IPS-20b (cell line): Measurements from ENCODE around the gene CSTF3.
"Not testable (repeated sequence)": the region's sequence is repeated elsewhere in the genome, so short reads cannot be mapped to it uniquely, and the experiment has no call there.

Experiments
- H3K27ac ChIP-seq: one replicate; pipeline ENCODE4 v1.5.1; 2013; ENCODE audit warnings: low read length
- H3K27me3 ChIP-seq: 2 replicates; pipeline ENCODE4 v1.6.1; 2013; ENCODE audit warnings: mild to moderate bottlenecking, low read length, inconsistent platforms; ENCODE audit not compliant: insufficient read depth
- H3K36me3 ChIP-seq: 2 replicates; pipeline ENCODE4 v1.6.1; 2013; ENCODE audit warnings: low read depth, mild to moderate bottlenecking, inconsistent platforms, low read length, moderate library complexity; ENCODE audit not compliant: insufficient read depth
- H3K4me1 ChIP-seq: 2 replicates; pipeline ENCODE4 v1.6.1; 2013; ENCODE audit warnings: mild to moderate bottlenecking, control low read depth, inconsistent platforms, low read length, moderate library complexity; ENCODE audit not compliant: insufficient read depth
- H3K4me3 ChIP-seq: 2 replicates; pipeline ENCODE4 v1.5.1; 2013; ENCODE audit warnings: mild to moderate bottlenecking, low read length, inconsistent platforms
- H3K9ac ChIP-seq: 2 replicates; pipeline ENCODE4 v1.6.1; 2013; ENCODE audit warnings: low read depth, mild to moderate bottlenecking, inconsistent platforms, low read length, moderate library complexity
- H3K9me3 ChIP-seq: 2 replicates; pipeline ENCODE4 v1.6.1; 2013; ENCODE audit warnings: mild to moderate bottlenecking, low read depth, low read length, inconsistent platforms; ENCODE audit not compliant: insufficient read depth

CSTF3 gene

GRCh38 chr11:33159378-33159867 is 1.9 kb downstream of the CSTF3 start:
- peaks cover 25% of the 10 kb centered on the region; the same call in 1 of the 2 replicates for H3K4me1 ChIP-seq
- not testable (repeated sequence) for H3K27me3 ChIP-seq, H3K27ac ChIP-seq, H3K36me3 ChIP-seq, H3K9me3 ChIP-seq
- peak overlapping the region; percentile 90; the same call in 1 of the 2 replicates for H3K9ac ChIP-seq
- peak overlapping the region; percentile 77 for H3K4me3 ChIP-seq

GRCh38 chr11:33158596-33159275 is 2.5 kb downstream of the CSTF3 start:
- Histone ChIP-seq H3K27ac (no peak overlapping the region), H3K4me3 (peak overlapping the region; percentile 77), H3K9me3 (no peaks in the 10 kb centered on the region), H3K27me3 (no peaks in the 10 kb centered on the region), H3K36me3 (peaks cover 14% of the 10 kb centered on the region; the same call in 1 of the 2 replicates), H3K4me1 (peaks cover 25% of the 10 kb centered on the region; the same call in 1 of the 2 replicates), H3K9ac (peak overlapping the region; percentile 51; the same call in 1 of the 2 replicates)

GRCh38 chr11:33157103-33158027 is 3.9 kb downstream of the CSTF3 start:
- peaks cover 17% of the 10 kb centered on the region; the same call in 1 of the 2 replicates for H3K36me3 ChIP-seq
- H3K4me1 ChIP-seq, result peaks cover 25% of the 10 kb centered on the region; the same call in 1 of the 2 replicates
- H3K9ac ChIP-seq, result peak overlapping the region; percentile 51; the same call in 1 of the 2 replicates
- H3K4me3 ChIP-seq, result peak overlapping the region; percentile 77
- H3K9me3 ChIP-seq, result no peaks in the 10 kb centered on the region
- no peaks in the 10 kb centered on the region for H3K27me3 ChIP-seq
- H3K27ac ChIP-seq, result no peak overlapping the region

GRCh38 chr11:33151399-33151798 is 9.9 kb downstream of the CSTF3 start:
- no peaks in the 10 kb centered on the region for H3K27me3 ChIP-seq
- H3K4me1 ChIP-seq, result peaks cover 12% of the 10 kb centered on the region; the same call in 1 of the 2 replicates
- peaks cover 29% of the 10 kb centered on the region; the same call in 1 of the 2 replicates for H3K36me3 ChIP-seq
- no peaks in the 10 kb centered on the region for H3K9me3 ChIP-seq
- no peak overlapping the region for H3K4me3 ChIP-seq
- no peak overlapping the region for H3K27ac ChIP-seq
- H3K9ac ChIP-seq, result no peak overlapping the region

- Histone ChIP-seq H3K9ac (no peak overlapping the region), H3K27ac (no peak overlapping the region), H3K4me1 (peaks cover 9% of the 10 kb centered on the region; the same call in 1 of the 2 replicates), H3K9me3 (no peaks in the 10 kb centered on the region), H3K27me3 (no peaks in the 10 kb centered on the region), H3K4me3 (no peak overlapping the region), H3K36me3 (peaks cover 32% of the 10 kb centered on the region)
Observed at GRCh38 chr11:33147559-33147958, 13.7 kb downstream of the CSTF3 start.

GRCh38 chr11:33135768-33136443 is 25.4 kb downstream of the CSTF3 start:
- Histone ChIP-seq H3K4me1 (peaks cover 27% of the 10 kb centered on the region), H3K36me3 (peaks cover 51% of the 10 kb centered on the region), H3K9ac (no peak overlapping the region), H3K4me3 (no peak overlapping the region), H3K9me3 (no peaks in the 10 kb centered on the region), H3K27me3 (no peaks in the 10 kb centered on the region), H3K27ac (no peak overlapping the region)

- no peaks in the 10 kb centered on the region for H3K9me3 ChIP-seq
- no peak overlapping the region for H3K4me3 ChIP-seq
- H3K36me3 ChIP-seq, result peaks cover 44% of the 10 kb centered on the region
- no peaks in the 10 kb centered on the region for H3K27me3 ChIP-seq
- H3K9ac ChIP-seq, result 0 out of 2 replicates have a peak overlapping the region, but pooled peaks have one; percentile 13
- no peak overlapping the region for H3K27ac ChIP-seq
- peaks cover 27% of the 10 kb centered on the region for H3K4me1 ChIP-seq
Observed at GRCh38 chr11:33135216-33135615, 26.1 kb downstream of the CSTF3 start.

- peaks cover 27% of the 10 kb centered on the region for H3K4me1 ChIP-seq
- H3K9me3 ChIP-seq, result no peaks in the 10 kb centered on the region
- H3K27ac ChIP-seq, result no peak overlapping the region
- H3K4me3 ChIP-seq, result no peak overlapping the region
- H3K27me3 ChIP-seq, result no peaks in the 10 kb centered on the region
- H3K9ac ChIP-seq, result no peak overlapping the region
- peaks cover 35% of the 10 kb centered on the region for H3K36me3 ChIP-seq
Observed at GRCh38 chr11:33134276-33134675, 27.0 kb downstream of the CSTF3 start.

GRCh38 chr11:33133761-33134160 is 27.5 kb downstream of the CSTF3 start:
- Histone ChIP-seq H3K27ac (no peak overlapping the region), H3K9ac (no peak overlapping the region), H3K27me3 (no peaks in the 10 kb centered on the region), H3K36me3 (peaks cover 30% of the 10 kb centered on the region), H3K4me1 (peaks cover 30% of the 10 kb centered on the region), H3K9me3 (no peaks in the 10 kb centered on the region), H3K4me3 (no peak overlapping the region)

GRCh38 chr11:33132510-33132909 is 28.8 kb downstream of the CSTF3 start:
- no peak overlapping the region for H3K27ac ChIP-seq
- H3K27me3 ChIP-seq, result no peaks in the 10 kb centered on the region
- H3K9ac ChIP-seq, result no peak overlapping the region
- H3K36me3 ChIP-seq, result peaks cover 18% of the 10 kb centered on the region
- H3K4me1 ChIP-seq, result peaks cover 34% of the 10 kb centered on the region
- 0 out of 2 replicates have a peak overlapping the region, but pooled peaks have one; percentile 2 for H3K4me3 ChIP-seq
- no peaks in the 10 kb centered on the region for H3K9me3 ChIP-seq

- Histone ChIP-seq H3K36me3 (no peaks in the 10 kb centered on the region), H3K27me3 (no peaks in the 10 kb centered on the region), H3K27ac (no peak overlapping the region), H3K4me3 (no peak overlapping the region), H3K9me3 (no peaks in the 10 kb centered on the region), H3K4me1 (peaks cover 17% of the 10 kb centered on the region), H3K9ac (no peak overlapping the region)
Observed at GRCh38 chr11:33128739-33129138, 32.5 kb downstream of the CSTF3 start.
